Endothelial cell of umbilical vein (primary cell): ENCODE results near the gene ZBTB46.

ENCODE experiments used
- CTCF ChIP-seq, 2 donors: IDR thresholded peaks; 1 replicate in 1 of 2; 2 replicates in 1 of 2; pipeline ENCODE4 v1.5.1; 2011; ENCODE audit warnings: low read length in 2 of 2, mild to moderate bottlenecking in 2 of 2, moderate library complexity in 2 of 2, control low read depth in 1 of 2, inconsistent platforms in 1 of 2, low read depth in 1 of 2; ENCODE audit not compliant: insufficient read depth in 1 of 2; ENCODE audit errors: extremely low read depth in 1 of 2
- EZH2 ChIP-seq: IDR thresholded peaks from 2 replicates; pipeline ENCODE4 v1.6.1; 2012; ENCODE audit warnings: borderline replicate concordance, low read depth, mild to moderate bottlenecking, moderate library complexity, low read length, inconsistent platforms; ENCODE audit not compliant: severe bottlenecking
- GATA2 ChIP-seq: IDR thresholded peaks from 2 replicates; pipeline ENCODE4 v1.7.0; 2011; ENCODE audit warnings: low read depth, mild to moderate bottlenecking, moderate library complexity, mixed read lengths, low read length; ENCODE audit not compliant: insufficient read length, insufficient read depth
- MAX ChIP-seq: IDR thresholded peaks from 2 replicates; pipeline ENCODE4 v1.6.1; 2011; ENCODE audit not compliant: insufficient read depth, insufficient read length
- MYC ChIP-seq: IDR thresholded peaks from one replicate; pipeline ENCODE4 v1.6.1; 2011; ENCODE audit warnings: mild to moderate bottlenecking, low read depth, low read length
- POLR2A ChIP-seq: IDR thresholded peaks from 2 replicates; pipeline ENCODE4 v1.6.1; 2012; ENCODE audit warnings: low read depth, mild to moderate bottlenecking, control low read depth, low read length
- POLR2AphosphoS5 ChIP-seq: IDR thresholded peaks from 2 replicates; pipeline ENCODE4 v1.6.1; 2012; ENCODE audit warnings: low read depth, mild to moderate bottlenecking, control low read depth, low read length, moderate library complexity; ENCODE audit not compliant: insufficient read depth

GRCh38 chr20:63855363-63856097 is 24.5 kb upstream of the ZBTB46 start:
- TF ChIP-seq EZH2: no peak
- no peak for TF ChIP-seq POLR2AphosphoS5
- no peak for TF ChIP-seq CTCF (IDR thresholded peaks at IDR 0.05; ENCODE audit: extremely low read depth in 1 of 2, insufficient read depth in 1 of 2, low read depth in 1 of 2, low read length in 2 of 2)
- TF ChIP-seq GATA2: no peak
- no peak for TF ChIP-seq POLR2A
- no peak for TF ChIP-seq MYC
- TF ChIP-seq MAX: no peak
